Activated CD8-positive, alpha-beta memory T cell treated with anti-CD3 and anti-CD28 coated beads, Interleukin-2, amount 50 U/mL, for 1 hour (primary cell): ENCODE results near the gene DOCK7.
"Not testable (repeated sequence)": the region's sequence is repeated elsewhere in the genome, so short reads cannot be mapped to it uniquely, and the experiment has no call there.

Source experiments
- DNase-seq: peaks from one replicate; pipeline ENCODE4 v3.0.0-alpha.2; 2020; ENCODE audit errors: extremely low read depth

Gene DOCK7

DNA sequence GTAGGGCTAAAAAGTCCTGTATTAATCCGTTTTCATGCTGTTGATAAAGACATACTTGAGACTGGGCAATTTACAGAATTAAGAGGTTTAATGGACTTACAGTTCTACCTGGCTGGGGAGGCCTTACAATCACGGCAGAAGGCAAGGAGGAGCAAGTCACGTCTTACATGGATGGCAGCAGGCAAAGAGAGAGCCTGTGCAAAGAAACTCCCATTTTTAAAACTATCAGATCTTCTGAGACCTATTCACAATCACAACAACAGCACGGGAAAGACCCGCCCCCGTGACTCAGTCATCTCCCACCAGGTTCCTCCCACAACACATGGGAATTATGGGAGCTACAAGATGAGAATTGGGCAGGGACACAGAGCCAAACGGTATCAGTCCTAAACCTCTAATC, 6.3 kb upstream of the DOCK7 start:
- not testable (repeated sequence) for DNase-seq

GRCh38 chr1:62693123-62693522, 4.9 kb upstream of the DOCK7 start:
- no peak for DNase-seq

GRCh38 chr1:62691062-62691844, 3.1 kb upstream of the DOCK7 start:
- no peak for DNase-seq

DNA sequence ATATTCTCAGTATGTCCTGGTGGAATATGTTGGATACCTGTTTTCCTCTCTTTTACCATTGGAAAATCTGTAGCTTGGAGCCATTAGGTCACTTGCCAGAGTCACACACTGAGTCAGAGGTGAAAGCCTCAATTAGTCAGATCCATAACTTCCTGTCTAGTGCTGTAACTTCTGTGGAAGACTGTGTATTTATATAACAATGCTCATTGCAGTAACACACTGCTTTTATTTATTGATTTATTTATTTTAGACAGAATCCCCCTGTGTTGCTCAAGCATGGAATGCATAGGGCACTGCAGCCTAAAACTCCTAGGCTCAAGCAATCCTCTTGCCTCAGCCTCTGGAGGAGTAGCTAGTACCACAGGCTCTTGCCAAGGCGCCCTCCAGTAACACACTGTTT, 1.3 kb upstream of the DOCK7 start:
- no peak for DNase-seq

DNA sequence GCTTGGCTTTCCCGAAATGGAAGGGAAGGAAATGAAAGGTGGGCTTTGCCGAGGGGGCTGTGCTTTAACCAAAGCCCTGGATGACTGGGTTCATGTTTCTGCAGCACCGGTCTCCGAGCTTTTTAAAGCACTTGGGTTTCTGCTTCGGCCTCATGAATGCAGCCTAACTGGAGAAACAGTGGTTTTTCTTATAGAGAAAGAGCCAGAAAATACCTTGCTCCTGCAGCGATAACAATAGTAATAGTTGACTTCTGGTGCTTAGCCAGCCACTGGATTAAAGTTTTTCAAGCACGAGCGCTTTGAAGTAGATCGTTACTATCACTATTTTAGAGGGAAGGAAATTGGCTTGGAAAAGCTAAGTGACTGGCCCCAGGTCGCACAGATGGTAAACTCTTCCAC, 500 bp upstream of the DOCK7 start:
- no peak for DNase-seq

- no peak for DNase-seq
These were observed 724 bp downstream of the DOCK7 start for GRCh38 chr1:62687421-62687902.

DNA sequence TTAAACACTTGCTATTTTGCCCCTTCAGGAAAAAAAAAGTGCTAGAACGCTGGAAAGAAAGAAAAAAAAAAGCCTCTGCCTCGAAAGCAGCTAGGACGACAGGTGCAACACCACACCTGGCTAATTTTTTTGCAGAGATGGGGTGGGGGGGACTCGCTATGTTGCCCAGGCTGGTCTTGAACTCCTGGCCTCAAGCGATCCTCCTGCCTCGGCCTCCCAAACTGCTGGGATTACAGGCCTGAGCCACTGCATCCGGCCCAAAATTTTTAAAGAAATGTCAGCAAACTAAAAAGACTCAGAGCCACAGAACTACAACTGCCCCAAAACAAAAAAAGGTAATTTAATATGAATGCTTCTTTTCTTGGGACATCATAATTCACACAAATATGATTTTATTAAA, 1.4 kb downstream of the DOCK7 start:
- DNase-seq: no peak

- no peak for DNase-seq
These were observed 2.7 kb downstream of the DOCK7 start for GRCh38 chr1:62685431-62685859.

- no peak for DNase-seq
These were observed 5.7 kb downstream of the DOCK7 start for GRCh38 chr1:62682531-62682930.

- DNase-seq: not testable (repeated sequence)
These were observed 7.2 kb downstream of the DOCK7 start for GRCh38 chr1:62680992-62681391.

GRCh38 chr1:62677822-62678221, 10.4 kb downstream of the DOCK7 start:
- not testable (repeated sequence) for DNase-seq

- DNase-seq: no peak
These were observed 11.4 kb downstream of the DOCK7 start for GRCh38 chr1:62676611-62677356.

DNA sequence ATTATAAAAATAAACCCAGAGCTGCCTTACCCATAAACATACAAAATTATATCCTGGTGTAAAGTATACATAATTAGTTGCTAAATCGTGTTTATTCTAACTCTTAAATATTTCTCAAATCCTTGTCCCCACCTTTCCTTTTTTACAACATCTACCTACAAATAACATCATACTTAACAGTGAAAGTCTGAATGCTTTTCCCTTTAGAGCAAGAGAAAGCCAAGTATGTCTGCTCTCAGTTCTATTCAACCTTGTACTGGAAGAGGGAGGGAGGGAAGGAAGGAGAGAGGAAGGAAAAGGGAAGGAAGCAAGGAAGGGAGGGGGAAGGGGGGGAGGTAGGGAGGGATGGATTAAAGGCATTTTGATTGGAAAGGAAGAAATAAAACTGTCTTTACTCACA, 14.6 kb downstream of the DOCK7 start:
- no peak for DNase-seq

DNA sequence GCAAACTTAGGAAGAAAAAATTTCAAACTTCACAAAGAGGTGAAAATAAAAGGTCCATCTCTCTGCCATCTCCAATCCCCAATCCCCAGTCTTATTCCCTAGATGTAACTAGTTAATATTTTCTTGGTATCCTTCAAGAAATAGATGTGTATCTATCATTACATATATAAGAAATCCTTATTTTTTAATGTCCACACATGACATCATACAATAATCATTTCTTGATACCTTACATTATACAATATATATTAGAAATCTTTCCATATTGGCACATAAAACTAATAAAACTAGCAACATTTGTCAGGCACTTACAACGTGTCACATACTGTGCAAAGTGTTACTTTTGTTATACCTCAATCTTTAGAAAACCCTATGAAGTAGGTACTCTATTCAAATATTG, 16.2 kb downstream of the DOCK7 start:
- no peak for DNase-seq

- no peak for DNase-seq
These were observed 33.4 kb downstream of the DOCK7 start for GRCh38 chr1:62654744-62655143.

GRCh38 chr1:62652387-62652786, 35.8 kb downstream of the DOCK7 start:
- no peak for DNase-seq

GRCh38 chr1:62643283-62643682, 44.9 kb downstream of the DOCK7 start:
- DNase-seq: no peak

- DNase-seq: no peak
These were observed 50.6 kb downstream of the DOCK7 start for GRCh38 chr1:62637392-62638105.

- DNase-seq: no peak
These were observed 59.7 kb downstream of the DOCK7 start for GRCh38 chr1:62628506-62628905.

DNA sequence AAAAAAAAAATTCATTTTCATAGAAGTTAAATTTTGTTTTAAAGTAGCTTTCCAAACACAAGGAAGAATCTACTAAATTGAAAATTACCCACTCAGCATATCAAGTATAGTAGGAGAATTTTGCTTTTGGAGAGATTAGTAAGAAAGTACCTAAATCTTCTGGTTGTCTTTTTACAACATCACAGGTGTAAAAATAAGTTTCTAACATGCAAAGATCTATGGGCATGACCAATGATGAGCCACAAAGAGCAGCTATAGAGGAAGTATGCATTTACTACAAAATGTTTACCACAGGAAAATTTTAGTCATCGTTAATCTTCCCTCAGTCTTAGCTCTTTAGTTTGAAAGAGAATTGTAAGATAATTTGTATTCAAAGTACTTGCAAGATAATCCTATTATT, 62.8 kb downstream of the DOCK7 start:
- no peak for DNase-seq

DNA sequence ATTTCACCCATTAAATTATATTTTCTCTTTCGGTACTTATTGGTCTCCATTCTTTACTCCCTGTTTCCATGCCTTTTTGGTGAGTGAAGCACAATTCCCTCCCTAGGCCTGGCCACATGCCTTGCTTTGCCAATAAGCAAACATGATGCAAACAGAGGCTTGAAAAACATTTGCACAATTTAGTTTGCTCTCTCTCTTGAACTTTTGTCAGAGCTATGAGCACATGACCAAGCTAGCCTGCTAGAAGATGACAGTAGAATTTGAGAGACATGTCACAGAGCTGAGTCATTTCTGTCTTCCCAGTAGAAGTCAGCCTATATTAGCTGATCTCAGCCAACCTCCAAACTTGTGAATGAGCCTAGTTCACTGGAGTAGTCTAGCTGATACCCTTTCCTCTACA, 66.3 kb downstream of the DOCK7 start:
- DNase-seq: no peak

- DNase-seq: no peak
These were observed 74.3 kb downstream of the DOCK7 start for GRCh38 chr1:62613890-62614289.
